ENCODE measurements around the gene STMND1. TPM values are rescaled to one million over a fixed set of nuclear protein-coding genes. Genes with fewer than 3 reads are reported as not detected.

STMND1 gene
- total RNA-seq, 1 experiment from 2014 or later: not detected

DNA sequence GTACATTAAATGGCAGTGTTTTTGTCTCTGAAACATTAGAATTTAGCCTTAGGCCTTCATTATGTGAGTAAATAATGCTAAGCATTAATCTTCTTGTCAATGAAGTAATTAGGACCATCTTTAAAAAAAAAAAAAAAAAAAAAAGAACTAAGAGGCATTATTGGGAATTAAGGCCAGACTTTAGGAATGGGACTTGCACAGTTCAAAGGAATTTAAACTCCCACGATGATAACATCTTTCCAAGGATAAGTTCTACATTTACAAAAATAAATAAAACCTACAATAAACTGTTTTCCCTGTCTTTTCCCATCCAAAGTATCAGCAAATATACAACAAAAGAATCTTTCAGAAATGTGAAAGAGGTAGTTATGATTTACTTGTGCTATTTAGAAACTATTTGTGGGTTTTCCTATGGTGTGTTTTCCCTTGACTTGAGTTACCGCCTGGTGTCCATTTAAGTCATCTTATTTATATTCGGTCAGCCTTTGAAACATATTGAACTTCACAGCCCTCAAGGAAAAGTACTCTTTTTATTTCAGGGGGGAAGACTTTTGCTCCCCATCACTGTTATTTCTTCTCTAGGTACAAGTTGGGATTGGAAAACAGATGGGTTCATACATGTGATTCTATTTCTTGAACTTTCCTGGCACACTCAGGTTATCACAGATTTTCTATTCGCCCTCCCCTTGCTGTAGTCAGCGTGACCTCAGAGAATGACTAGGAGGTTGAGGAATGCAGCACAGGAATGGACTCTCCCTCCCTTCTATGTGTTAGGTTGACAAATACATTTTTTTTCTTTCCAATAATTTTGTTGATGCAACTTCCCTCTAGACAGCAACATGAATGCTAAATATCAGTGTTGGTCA lies 13.6 kb downstream of the STMND1 start (continued):
- TF ChIP-seq ZNF121 (CRISPR knock-in tag; IDR thresholded peaks at IDR 0.05) (no peak), TEAD4 (CRISPR knock-in tag; IDR thresholded peaks at IDR 0.05) (no peak), ZNF232 (CRISPR knock-in tag; IDR thresholded peaks at IDR 0.05) (no peak), SOX15 (CRISPR knock-in tag; IDR thresholded peaks at IDR 0.05) (no peak), ZNF416 (CRISPR knock-in tag; IDR thresholded peaks at IDR 0.05) (no peak), ZNF423 (CRISPR knock-in tag; IDR thresholded peaks at IDR 0.05) (no peak), NFATC4 (CRISPR knock-in tag; IDR thresholded peaks at IDR 0.05) (no peak)
- TF ChIP-seq, protein P1, sequence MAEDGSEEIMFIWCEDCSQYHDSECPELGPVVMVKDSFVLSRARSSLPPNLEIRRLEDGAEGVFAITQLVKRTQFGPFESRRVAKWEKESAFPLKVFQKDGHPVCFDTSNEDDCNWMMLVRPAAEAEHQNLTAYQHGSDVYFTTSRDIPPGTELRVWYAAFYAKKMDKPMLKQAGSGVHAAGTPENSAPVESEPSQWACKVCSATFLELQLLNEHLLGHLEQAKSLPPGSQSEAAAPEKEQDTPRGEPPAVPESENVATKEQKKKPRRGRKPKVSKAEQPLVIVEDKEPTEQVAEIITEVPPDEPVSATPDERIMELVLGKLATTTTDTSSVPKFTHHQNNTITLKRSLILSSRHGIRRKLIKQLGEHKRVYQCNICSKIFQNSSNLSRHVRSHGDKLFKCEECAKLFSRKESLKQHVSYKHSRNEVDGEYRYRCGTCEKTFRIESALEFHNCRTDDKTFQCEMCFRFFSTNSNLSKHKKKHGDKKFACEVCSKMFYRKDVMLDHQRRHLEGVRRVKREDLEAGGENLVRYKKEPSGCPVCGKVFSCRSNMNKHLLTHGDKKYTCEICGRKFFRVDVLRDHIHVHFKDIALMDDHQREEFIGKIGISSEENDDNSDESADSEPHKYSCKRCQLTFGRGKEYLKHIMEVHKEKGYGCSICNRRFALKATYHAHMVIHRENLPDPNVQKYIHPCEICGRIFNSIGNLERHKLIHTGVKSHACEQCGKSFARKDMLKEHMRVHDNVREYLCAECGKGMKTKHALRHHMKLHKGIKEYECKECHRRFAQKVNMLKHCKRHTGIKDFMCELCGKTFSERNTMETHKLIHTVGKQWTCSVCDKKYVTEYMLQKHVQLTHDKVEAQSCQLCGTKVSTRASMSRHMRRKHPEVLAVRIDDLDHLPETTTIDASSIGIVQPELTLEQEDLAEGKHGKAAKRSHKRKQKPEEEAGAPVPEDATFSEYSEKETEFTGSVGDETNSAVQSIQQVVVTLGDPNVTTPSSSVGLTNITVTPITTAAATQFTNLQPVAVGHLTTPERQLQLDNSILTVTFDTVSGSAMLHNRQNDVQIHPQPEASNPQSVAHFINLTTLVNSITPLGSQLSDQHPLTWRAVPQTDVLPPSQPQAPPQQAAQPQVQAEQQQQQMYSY (CRISPR knock-in tag; IDR thresholded peaks at IDR 0.05): no peak
- TF ChIP-seq, protein P2, sequence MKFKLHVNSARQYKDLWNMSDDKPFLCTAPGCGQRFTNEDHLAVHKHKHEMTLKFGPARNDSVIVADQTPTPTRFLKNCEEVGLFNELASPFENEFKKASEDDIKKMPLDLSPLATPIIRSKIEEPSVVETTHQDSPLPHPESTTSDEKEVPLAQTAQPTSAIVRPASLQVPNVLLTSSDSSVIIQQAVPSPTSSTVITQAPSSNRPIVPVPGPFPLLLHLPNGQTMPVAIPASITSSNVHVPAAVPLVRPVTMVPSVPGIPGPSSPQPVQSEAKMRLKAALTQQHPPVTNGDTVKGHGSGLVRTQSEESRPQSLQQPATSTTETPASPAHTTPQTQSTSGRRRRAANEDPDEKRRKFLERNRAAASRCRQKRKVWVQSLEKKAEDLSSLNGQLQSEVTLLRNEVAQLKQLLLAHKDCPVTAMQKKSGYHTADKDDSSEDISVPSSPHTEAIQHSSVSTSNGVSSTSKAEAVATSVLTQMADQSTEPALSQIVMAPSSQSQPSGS (CRISPR knock-in tag; IDR thresholded peaks at IDR 0.05; ENCODE audit: borderline replicate concordance, low read depth): no peak
- TF ChIP-seq, protein P3, sequence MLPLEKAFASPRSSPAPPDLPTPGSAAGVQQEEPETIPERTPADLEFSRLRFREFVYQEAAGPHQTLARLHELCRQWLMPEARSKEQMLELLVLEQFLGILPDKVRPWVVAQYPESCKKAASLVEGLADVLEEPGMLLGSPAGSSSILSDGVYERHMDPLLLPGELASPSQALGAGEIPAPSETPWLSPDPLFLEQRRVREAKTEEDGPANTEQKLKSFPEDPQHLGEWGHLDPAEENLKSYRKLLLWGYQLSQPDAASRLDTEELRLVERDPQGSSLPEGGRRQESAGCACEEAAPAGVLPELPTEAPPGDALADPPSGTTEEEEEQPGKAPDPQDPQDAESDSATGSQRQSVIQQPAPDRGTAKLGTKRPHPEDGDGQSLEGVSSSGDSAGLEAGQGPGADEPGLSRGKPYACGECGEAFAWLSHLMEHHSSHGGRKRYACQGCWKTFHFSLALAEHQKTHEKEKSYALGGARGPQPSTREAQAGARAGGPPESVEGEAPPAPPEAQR (CRISPR knock-in tag; IDR thresholded peaks at IDR 0.05): no peak
- TF ChIP-seq, protein P4, sequence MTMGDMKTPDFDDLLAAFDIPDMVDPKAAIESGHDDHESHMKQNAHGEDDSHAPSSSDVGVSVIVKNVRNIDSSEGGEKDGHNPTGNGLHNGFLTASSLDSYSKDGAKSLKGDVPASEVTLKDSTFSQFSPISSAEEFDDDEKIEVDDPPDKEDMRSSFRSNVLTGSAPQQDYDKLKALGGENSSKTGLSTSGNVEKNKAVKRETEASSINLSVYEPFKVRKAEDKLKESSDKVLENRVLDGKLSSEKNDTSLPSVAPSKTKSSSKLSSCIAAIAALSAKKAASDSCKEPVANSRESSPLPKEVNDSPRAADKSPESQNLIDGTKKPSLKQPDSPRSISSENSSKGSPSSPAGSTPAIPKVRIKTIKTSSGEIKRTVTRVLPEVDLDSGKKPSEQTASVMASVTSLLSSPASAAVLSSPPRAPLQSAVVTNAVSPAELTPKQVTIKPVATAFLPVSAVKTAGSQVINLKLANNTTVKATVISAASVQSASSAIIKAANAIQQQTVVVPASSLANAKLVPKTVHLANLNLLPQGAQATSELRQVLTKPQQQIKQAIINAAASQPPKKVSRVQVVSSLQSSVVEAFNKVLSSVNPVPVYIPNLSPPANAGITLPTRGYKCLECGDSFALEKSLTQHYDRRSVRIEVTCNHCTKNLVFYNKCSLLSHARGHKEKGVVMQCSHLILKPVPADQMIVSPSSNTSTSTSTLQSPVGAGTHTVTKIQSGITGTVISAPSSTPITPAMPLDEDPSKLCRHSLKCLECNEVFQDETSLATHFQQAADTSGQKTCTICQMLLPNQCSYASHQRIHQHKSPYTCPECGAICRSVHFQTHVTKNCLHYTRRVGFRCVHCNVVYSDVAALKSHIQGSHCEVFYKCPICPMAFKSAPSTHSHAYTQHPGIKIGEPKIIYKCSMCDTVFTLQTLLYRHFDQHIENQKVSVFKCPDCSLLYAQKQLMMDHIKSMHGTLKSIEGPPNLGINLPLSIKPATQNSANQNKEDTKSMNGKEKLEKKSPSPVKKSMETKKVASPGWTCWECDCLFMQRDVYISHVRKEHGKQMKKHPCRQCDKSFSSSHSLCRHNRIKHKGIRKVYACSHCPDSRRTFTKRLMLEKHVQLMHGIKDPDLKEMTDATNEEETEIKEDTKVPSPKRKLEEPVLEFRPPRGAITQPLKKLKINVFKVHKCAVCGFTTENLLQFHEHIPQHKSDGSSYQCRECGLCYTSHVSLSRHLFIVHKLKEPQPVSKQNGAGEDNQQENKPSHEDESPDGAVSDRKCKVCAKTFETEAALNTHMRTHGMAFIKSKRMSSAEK (CRISPR knock-in tag; IDR thresholded peaks at IDR 0.05; ENCODE audit: borderline replicate concordance): no peak

DNA sequence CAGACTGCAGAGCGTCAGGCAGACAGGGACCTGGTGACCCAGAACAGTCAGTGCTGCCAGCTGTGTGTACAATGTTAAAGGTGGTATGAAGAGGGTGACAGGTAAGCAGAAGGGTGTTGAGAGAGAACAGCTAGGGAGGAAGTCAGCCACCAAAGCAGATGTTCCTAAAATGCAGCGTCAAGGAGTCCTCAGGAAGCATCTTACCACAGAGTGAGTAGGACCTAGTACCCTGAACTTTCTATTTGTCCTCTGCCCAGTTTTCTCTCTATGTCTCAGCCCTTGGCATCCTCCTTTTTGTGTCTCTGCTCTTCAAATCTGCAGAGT lies 14.2 kb downstream of the STMND1 start:
- H3K4me3 Mint-ChIP-seq: no peak overlapping the region
- DNase-seq (ENCODE audit: low spot score): no peak
- H3K9me3 Mint-ChIP-seq: peaks cover 4% of the 10 kb centered on the region; the same call in 1 of the 2 replicates
- ChIA-PET CTCF (no interaction called here), POLR2A (no interaction called here)
- no peaks in the 10 kb centered on the region for H3K27me3 Mint-ChIP-seq (ENCODE audit: low read depth)
- no peak for ATAC-seq
- H3K36me3 Mint-ChIP-seq: no peaks in the 10 kb centered on the region
- H3K4me1 Mint-ChIP-seq: no peaks in the 10 kb centered on the region
- H3K27ac Mint-ChIP-seq: no peak overlapping the region
- TF ChIP-seq FOXP1 (CRISPR knock-in tag; IDR thresholded peaks at IDR 0.05; ENCODE audit: borderline replicate concordance) (no peak), ZNF232 (CRISPR knock-in tag; IDR thresholded peaks at IDR 0.05) (no peak), JAZF1 (CRISPR knock-in tag; IDR thresholded peaks at IDR 0.05) (no peak), ETV6 (CRISPR knock-in tag; IDR thresholded peaks at IDR 0.05) (no peak), SMAD3 (CRISPR knock-in tag; IDR thresholded peaks at IDR 0.05; ENCODE audit: borderline replicate concordance) (no peak), ATF1 (CRISPR knock-in tag; IDR thresholded peaks at IDR 0.05) (no peak), MYBL2 (CRISPR knock-in tag; IDR thresholded peaks at IDR 0.05) (no peak), HMGA2 (CRISPR knock-in tag; IDR thresholded peaks at IDR 0.05) (no peak), GABPB1 (CRISPR knock-in tag; IDR thresholded peaks at IDR 0.05) (no peak)
- TF ChIP-seq, protein P5, sequence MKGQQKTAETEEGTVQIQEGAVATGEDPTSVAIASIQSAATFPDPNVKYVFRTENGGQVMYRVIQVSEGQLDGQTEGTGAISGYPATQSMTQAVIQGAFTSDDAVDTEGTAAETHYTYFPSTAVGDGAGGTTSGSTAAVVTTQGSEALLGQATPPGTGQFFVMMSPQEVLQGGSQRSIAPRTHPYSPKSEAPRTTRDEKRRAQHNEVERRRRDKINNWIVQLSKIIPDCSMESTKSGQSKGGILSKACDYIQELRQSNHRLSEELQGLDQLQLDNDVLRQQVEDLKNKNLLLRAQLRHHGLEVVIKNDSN (CRISPR knock-in tag; IDR thresholded peaks at IDR 0.05): no peak
- TF ChIP-seq, protein P6, sequence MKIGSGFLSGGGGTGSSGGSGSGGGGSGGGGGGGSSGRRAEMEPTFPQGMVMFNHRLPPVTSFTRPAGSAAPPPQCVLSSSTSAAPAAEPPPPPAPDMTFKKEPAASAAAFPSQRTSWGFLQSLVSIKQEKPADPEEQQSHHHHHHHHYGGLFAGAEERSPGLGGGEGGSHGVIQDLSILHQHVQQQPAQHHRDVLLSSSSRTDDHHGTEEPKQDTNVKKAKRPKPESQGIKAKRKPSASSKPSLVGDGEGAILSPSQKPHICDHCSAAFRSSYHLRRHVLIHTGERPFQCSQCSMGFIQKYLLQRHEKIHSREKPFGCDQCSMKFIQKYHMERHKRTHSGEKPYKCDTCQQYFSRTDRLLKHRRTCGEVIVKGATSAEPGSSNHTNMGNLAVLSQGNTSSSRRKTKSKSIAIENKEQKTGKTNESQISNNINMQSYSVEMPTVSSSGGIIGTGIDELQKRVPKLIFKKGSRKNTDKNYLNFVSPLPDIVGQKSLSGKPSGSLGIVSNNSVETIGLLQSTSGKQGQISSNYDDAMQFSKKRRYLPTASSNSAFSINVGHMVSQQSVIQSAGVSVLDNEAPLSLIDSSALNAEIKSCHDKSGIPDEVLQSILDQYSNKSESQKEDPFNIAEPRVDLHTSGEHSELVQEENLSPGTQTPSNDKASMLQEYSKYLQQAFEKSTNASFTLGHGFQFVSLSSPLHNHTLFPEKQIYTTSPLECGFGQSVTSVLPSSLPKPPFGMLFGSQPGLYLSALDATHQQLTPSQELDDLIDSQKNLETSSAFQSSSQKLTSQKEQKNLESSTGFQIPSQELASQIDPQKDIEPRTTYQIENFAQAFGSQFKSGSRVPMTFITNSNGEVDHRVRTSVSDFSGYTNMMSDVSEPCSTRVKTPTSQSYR (CRISPR knock-in tag; IDR thresholded peaks at IDR 0.05): no peak
- TF ChIP-seq, protein P7, sequence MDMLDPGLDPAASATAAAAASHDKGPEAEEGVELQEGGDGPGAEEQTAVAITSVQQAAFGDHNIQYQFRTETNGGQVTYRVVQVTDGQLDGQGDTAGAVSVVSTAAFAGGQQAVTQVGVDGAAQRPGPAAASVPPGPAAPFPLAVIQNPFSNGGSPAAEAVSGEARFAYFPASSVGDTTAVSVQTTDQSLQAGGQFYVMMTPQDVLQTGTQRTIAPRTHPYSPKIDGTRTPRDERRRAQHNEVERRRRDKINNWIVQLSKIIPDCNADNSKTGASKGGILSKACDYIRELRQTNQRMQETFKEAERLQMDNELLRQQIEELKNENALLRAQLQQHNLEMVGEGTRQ (CRISPR knock-in tag; IDR thresholded peaks at IDR 0.05): no peak
